Embryonic facial prominence (tissue), 1 donor: ENCODE measurements around the gene ANKRD29.

Source experiments
- DNase-seq: peaks from one replicate; pipeline ENCODE4 v3.0.0-alpha.2; 2016; ENCODE audit errors: extremely low spot score

The ANKRD29 gene

DNA sequence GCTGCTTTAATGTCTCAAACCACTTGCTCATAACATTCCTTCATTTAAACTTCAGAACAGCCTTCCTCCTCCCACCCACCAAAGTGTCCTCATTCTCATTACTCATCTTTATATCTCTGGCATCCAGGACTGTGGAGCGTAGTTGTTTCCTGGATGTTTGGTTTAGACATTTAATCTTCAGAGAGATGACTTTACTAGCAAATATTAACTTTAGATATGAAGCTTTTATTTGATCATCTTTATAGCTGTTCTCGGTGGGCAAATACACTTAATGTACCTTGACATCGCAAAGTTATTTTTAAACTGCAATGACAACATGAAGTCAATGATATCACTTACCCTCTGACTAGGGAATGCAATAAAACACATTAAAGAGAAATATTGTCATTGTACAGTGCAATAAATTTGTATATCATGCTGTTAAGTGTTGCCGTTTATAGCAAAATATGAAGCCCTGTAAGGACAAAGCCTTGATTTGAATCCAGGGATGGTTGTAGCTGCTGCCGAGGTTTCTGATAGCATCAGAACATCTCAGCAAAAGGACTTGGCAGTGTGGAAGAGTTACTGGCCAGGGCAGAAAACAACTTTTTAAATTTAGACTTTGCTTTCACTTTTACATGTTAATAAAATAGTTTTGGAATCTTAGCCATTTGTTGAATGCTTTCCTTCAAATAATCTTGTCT lies 21.9 kb upstream of the ANKRD29 start:
- DNase-seq, result no peak

DNA sequence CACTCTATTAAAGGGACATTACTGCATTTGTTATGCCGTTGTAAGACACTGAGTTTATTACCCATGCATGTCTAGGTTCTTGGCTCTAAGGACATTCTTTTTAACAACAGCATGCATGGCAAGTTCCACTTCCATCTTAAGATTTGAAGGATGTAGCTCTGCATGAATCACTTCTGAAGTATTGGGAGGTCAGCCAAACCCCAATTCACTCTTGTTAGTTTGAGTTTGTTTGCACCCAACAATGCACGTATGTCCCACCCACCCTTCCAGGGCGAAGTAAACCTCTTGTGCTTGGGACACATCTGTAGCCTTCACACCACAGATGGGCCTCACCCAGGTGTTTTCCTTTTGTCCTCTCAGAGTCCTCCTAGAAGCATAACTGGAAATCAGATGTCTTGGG lies 21.0 kb upstream of the ANKRD29 start:
- DNase-seq, result no peak

DNA sequence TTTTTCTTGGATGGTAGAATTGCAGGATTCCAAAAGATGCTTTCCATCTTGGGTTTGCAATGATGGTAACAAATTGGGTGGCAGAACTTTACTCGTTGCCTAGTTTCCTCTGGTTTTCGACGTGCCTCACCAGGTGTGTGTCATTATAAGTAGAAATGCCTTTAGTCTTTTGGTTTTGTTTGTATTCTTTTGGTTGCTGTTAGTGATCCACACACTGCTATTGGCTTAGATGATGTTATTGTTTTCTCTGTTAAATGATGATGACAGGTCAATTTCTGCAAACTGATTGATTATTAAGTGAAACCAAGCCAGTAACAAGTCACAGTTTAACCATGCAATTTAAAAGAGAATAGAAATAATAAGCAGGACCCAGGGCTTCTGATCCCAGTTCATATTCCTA lies 20.4 kb upstream of the ANKRD29 start:
- DNase-seq, result no peak

DNA sequence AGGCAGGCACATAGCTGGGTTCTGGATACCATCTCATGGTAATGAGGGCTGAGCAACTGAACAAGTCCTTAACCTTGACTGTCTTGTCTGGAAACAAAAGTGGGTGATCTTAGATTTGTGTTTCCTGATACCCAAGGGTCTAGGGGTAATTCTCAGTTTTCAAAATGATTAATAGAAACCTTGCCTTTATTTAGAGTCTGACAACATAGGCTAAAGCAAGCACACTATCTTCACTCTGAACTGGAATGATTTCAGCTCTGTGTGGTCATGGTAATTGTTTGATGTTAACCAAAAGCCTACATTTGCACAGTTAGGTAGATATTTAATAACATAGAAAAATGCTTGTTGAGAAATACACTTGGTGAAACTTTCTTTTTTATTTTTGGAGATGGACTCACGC lies 19.8 kb upstream of the ANKRD29 start:
- no peak for DNase-seq

DNA sequence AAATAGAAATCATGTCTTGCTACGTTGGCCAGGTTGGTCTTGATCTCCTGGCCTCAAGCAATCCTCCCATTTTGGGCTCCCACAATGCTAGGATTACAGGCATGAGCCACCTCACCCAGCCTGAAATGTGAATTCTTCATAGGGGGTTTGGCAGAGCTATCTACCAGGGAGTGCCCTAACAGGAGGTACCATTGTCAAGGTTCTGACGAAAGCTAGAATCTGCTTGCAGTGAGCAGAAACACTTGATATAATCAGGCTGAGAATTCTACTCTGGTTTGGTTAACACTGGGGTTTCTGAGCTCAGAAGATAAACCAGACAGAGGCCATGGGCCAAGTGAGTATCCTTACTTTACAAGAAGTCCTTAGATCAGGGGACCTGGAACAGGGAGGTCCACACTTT lies 19.3 kb upstream of the ANKRD29 start:
- no peak for DNase-seq

DNA sequence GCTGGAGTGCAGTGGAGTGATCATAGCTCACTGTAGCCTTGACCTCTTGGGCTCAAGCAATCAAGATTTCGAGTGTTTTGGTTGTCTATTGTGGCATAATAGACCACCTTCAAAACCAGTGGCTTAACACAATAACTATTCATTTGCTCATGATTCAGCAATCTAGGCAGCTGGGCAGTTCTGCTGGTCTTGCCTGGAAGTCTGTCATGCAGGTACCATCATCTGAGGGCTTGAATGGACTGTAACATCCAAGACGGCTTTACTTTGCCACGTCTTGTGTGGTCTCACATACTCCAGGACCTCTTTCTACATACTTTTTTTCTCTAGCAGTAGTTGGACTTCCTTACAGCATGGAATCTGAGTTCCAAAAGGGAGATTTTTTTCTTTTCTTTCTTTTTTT lies 13.2 kb upstream of the ANKRD29 start:
- DNase-seq, result no peak

DNA sequence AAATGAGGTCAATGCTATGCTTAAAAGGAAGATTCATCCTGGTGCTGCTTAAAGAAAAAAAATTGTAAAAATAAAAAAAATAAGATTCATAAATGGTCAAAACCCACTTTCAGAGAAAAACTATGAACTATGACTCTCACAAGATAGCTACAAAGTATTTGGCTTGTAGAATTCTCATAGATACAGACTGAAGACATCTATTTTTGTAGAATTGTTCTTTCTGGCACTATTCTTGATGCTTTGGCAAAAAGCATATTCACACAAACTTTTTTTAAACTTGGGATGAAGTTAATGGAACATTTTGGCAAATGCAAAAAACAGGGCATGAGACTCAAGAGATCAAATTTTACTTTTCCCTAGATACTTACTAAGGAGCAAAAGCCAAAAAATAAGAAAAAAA lies 12.5 kb upstream of the ANKRD29 start:
- DNase-seq, result no peak

DNA sequence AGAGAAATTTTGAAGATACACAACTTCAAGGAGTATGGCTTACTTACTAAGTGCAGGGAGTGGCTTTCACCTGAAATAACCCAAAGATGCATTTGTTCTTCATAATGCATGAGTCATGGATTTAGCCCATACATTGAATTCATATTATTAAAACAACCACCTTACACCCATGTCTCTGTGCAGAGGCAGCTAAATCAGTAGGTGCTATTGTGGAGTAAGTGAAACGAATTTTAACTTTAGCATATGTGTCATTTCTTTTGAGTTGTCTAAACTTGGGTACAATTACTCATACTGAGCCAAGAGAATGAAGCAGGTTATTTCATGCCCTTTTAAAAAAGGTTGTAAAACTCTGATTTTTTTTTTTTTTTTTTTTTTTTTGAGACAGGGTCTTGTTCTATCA lies 11.0 kb upstream of the ANKRD29 start:
- DNase-seq, result no peak

DNA sequence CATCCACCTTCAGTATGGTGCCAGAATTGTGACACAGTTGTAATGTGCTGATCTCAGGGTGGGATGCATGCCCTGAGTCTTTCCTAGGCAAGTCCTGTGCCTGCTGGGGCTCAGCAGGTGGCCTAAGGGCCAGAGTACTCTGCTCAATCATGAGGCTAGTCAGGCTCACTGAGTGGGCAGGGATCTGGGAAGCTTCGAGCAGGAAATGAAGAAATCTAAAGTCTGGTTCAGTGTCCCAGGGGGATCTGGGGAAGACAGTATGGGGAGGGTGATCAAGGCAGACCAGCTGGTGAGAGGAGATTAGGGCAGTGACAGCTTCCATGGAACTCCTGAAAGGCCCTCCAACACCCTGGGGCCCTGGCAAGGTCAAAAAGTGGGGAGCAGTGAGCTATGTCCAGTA lies 8.9 kb upstream of the ANKRD29 start:
- DNase-seq, result no peak

DNA sequence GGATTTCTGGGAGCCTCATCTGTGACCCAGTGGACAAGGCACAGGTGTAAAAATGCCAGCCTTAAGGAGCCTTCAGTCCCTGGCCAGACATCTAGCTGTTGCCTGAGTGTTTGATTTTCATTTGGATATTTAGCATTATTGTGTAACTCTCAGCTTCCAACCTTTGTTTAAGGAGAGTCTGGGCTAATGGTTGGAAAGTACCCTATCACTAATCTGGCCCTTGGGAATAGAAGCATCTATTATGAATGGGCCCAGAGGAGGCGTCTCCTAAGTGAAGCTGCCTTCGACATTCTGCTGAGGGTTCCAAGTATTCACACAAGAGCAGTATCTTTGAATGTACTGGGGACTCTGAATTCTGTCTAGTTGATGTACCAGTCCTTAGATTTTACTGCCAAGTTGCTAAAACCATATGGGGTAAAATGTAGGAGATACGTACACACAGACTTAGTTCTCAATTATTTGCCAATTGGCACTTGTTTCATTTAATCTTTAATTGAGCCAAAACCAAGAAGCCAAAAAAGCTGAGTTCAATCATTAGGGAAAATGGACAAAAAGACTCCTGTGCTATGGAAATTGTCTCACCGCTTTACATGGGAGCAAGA lies 7.2 kb upstream of the ANKRD29 start:
- no peak for DNase-seq

DNA sequence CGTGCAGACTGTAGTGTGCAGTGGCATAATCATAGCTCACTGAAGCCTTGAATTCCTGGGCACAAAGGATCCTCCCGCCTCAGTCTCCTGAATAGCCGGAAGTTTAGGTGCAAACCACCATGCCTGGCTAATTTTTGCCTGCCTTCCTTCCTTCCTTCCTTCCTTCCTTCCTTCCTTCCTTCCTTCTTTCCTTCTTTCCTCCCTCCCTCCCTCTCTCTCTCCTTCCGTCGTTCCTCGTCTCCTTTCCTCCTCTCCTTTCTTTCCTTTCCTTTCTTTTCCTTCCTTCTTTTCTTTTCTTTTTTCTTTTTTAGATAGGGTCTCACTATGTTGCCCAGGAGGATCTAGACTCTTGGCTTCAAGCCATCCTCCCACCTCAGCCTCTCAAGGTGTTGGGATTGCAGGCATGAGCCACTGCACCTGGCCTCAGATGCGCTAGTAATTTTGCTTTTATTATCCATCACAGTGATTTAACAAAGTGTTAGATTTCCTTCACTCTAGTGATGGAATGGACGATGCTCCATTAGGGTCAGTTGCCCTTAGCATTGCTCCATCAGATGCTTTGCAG lies 6.6 kb upstream of the ANKRD29 start:
- DNase-seq, result no peak

DNA sequence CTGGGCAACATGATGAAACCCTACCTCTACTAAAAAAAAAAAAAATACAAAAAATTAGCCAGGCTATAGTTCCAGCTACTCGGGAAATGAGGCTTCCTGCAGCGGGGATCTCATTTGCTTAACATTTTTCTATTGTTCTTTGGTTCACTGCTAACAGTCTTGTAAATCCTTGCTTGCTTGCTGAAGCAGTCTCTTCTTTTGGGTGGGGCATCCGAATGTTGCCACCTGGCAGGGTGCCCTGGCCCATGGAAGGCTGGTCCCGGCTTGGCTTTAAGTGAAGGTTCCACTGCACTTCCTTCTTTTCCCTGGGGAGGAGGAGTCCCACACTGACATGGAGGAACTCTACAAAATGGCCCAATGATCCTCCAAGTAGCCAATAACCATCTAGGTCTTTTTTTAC lies 6.0 kb upstream of the ANKRD29 start:
- no peak for DNase-seq

DNA sequence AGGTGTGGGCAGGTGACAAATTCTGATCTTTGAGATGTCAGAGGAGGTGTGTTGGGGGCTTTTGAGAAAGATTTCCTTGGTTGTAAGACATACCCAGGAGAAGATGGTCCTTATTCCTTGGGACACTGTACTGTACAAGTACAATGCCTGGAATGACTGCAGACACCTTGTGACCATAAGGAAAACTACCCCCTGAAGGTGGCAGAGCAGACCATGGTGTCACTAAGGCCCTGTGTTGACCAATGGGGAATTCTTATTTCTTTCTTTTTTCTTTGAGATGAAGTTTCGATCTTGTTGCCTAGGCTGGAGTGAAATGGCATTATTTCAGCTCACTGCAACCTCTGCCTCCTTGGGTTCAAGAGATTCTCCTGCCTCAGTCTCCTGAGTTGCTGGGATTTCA lies 4.4 kb upstream of the ANKRD29 start:
- DNase-seq, result no peak

DNA sequence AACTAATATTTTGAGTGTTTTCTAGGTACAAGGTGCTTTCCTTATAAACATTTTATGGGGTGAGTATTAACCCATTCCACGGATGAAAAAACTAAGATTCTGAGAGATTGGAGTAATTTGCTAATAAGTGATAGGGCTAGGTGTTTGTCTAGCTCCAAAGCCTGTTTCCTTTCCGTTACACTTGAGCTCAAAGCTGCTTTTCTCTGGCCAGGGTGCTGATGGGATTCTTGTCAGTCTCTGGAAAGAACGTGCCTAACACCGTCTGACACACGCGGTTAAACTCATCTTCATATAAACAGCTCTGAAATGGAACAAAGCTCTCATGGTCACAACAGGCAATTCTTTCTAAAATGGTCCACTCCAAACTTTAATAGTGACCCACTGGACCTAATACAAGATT lies 2.0 kb upstream of the ANKRD29 start:
- DNase-seq, result no peak

DNA sequence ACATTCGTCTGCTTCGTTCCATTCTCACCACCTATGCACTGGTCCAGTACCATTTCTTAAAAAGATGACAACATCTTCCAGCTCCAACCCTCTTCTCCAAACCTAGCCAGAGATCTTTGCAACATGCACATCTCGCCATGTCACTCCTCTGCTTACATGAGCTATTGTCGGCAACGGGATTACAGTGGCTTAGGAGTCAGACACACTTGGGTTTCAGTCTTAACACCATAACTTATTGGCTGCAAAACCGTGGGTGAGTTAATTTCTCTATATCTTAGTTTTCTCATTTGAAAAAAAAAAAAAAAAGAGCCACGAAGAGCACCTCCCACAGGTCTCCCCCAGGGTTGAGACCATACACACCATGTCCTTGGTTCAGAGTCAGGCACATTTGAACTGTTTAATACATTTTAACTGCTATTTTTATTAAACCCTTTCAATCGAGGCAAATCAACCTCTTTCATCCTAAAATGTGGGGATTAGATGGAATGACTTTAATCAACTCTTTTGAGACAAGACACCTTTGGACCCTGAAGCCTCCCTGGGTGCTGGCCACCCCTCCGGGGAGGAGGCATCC lies 889 bp downstream of the ANKRD29 start:
- no peak for DNase-seq

DNA sequence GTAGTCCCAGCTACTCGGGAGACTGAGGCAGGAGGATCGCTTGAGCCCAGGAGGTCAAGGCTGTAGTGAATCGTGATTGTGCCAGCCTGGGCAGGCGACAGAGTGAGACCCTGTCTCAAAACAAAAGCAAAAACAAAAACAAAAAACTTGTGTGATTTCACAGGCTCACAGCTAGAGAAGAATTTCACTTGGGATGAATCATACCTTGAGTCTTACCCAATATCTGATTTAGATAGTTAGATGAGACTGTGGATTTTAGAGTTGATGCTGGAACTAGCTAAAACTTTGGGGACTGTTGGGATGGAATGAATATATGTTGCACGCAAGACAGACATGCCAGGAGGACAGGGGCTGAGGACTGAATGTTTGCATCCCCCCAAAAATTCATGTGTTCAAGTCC lies 4.4 kb downstream of the ANKRD29 start:
- DNase-seq, result no peak

DNA sequence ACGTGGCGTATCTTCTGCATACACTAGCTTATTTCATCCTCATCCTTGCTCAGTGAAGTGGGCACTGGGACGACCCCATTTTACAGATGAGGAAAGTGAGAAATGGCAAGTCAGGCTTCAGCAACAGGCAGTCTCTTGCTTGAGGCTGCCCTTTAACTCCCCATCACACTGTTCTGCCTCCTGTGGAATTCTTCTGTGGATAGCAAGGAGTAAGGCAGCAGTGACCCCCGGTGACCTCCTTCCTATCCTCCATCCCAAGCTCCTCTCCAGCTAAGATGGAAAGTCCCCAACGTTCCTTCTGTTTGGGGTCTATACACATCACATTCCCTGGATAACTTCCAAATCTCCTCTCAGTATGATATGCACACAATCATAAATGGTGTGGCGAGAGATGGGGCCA lies 10.5 kb downstream of the ANKRD29 start:
- no peak for DNase-seq

DNA sequence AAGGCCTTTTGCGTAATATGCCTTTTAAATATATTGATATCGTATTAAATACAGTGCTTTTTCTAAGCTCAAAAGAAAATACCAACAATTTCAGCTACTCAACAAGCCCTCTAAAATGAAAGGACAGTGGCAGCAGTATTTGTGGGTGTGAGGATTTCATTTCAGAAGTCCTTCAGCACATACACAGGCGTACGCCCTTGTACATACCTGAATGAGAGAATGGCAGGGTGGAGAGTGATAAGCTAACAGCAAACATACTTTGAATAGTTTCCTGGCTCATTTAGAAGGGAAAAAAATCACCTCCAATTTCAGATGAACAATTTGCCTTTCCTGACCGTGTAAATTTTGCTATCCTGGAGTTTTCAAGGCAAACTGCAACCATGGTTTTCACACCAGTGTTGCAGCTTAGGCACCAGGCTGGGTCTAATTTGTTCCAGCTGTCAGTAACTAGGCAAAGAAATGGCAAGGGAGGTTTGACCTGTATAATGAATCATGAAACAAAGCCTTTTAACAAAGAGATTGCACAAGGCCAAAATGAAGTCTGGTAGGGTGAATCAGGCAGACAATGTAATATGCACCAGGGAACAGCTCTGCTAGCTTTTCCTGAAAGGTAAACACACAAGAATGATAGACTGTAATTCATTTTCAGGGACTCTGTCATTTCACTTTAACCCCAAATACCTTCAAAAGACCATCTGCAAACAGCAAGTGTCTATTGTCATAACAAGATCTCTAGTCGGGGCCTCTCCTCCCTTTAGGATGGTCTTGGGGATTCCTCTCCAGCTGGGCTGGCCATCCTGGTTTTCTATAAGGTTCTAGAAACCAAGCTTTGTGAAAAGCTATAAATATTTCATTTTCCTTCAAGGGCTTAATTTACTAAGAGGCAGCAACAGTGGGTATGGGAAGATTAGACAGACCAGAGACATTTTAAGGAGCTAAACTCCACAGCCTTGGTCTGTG lies 11.5 kb downstream of the ANKRD29 start:
- no peak for DNase-seq

DNA sequence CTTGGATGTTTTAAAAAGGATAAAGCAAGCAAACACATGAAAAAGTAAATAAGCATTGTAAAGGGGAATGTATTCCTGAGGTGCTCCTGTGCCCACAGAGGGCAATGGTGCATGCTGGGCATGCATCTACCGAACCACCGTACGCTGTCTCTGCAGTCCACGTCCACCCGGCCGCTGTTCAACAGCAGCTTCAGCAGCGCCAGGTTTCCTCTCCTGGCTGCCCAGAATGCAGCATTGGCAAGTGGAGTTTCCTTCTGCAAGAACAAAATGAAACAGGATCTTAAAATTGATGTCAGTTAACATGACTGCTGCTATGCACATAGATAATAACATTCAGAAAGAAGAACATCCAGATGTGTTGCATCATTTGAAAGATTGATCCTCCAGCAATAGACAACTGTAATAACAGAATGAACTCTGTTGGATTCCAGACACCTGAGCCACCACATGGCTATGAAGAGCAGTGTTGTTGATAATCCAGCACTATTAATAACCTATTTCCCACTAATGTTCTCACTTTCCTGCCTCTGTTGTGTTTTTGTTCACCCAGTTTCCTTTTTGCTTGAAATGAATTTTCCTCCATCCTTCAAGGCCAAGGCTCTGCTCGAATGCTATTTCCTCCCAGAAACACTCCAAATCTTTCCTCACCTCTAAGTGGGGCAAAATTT lies 13.6 kb downstream of the ANKRD29 start:
- DNase-seq, result no peak

DNA sequence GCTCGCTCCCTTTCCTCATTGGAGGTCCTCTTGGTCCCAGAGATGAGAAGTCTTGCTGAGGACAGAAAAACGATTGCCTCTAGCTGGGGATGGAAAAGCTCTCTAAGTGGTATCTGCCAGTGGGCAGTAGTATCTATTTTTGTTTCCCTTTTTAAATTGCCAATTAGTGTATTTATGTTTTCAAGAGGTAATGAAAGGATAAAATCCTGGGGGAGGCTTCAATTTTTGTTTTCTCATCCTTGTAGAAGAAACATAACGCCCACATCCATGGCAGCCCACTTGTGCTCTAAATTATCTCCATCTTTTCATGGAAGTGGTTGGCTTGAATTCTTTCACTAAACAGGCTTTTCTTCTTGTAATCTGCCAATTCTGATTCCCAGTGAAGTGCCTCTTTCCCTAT lies 14.3 kb downstream of the ANKRD29 start:
- no peak for DNase-seq

DNA sequence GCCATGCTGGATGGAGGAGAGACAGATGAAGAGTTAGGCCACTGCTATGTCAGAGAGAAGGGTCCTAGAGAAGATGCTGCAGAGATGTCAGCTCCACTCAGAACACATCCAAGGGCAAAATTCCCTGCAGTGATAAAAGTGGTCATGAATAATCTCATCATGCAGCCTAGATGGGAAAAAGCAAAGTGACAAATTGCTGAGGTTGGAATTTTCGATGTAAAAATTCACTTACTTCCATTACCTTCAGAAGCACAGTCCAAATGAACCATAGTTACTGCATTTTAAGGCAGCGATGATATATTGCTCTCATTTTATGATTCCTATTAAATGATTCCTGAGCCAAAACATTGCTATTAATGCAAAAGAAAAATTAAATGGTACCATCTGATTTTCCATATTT lies 16.4 kb downstream of the ANKRD29 start:
- no peak for DNase-seq
